ENCODE data around the gene PDE2A.
A peak's percentile ranks its signal among the peaks of the same experiment; 100 is the strongest.

PDE2A gene

GRCh38 chr11:72641522-72642042 lies 32.6 kb downstream of the PDE2A start:
- H3K4me1 ChIP-seq = peaks cover 2% of the 10 kb centered on the region; the same call in 1 of the 2 replicates
- TF ChIP-seq Cebpa-rat (IDR thresholded peaks at IDR 0.05) = no peak
- H3K36me3 ChIP-seq = no peaks in the 10 kb centered on the region
- 0 out of 2 replicates have a peak, but pooled peaks cover 15% of the 10 kb centered on the region for H4K20me1 ChIP-seq
- peaks cover 42% of the 10 kb centered on the region for H3K27me3 ChIP-seq
- H3K27ac ChIP-seq = no peak overlapping the region
- no peak overlapping the region for H3K4me2 ChIP-seq
- peak overlapping the region; percentile 62; the same call in 1 of the 2 replicates for H3K4me3 ChIP-seq
- H3K9me3 ChIP-seq = no peaks in the 10 kb centered on the region
- H3K9ac ChIP-seq = no peak overlapping the region

- no peaks in the 10 kb centered on the region for H3K36me3 ChIP-seq
- 0 out of 2 replicates have a peak, but pooled peaks cover 15% of the 10 kb centered on the region for H4K20me1 ChIP-seq
- H3K4me3 ChIP-seq = no peak overlapping the region
- H3K9ac ChIP-seq = no peak overlapping the region
- peaks cover 56% of the 10 kb centered on the region for H3K27me3 ChIP-seq
- no peak overlapping the region for H3K4me2 ChIP-seq
- no peak for TF ChIP-seq Cebpa-rat (IDR thresholded peaks at IDR 0.05)
- no peak overlapping the region for H3K27ac ChIP-seq
- peaks cover 14% of the 10 kb centered on the region for H3K4me1 ChIP-seq
- no peaks in the 10 kb centered on the region for H3K9me3 ChIP-seq
These were observed 34.5 kb downstream of the PDE2A start for GRCh38 chr11:72639502-72640375.

- Histone ChIP-seq H3K27me3 (peaks cover 55% of the 10 kb centered on the region), H4K20me1 (peaks cover 15% of the 10 kb centered on the region; the same call in 1 of the 2 replicates), H3K4me2 (no peak overlapping the region), H3K4me1 (peaks cover 14% of the 10 kb centered on the region), H3K9me3 (no peaks in the 10 kb centered on the region), H3K4me3 (no peak overlapping the region), H3K9ac (no peak overlapping the region), H3K36me3 (no peaks in the 10 kb centered on the region), H3K27ac (no peak overlapping the region)
- TF ChIP-seq Cebpa-rat (IDR thresholded peaks at IDR 0.05) = no peak
These were observed 36.3 kb downstream of the PDE2A start for GRCh38 chr11:72637926-72638325.

- Histone ChIP-seq H4K20me1 (peaks cover 15% of the 10 kb centered on the region; the same call in 1 of the 2 replicates), H3K27me3 (peaks cover 48% of the 10 kb centered on the region), H3K36me3 (no peaks in the 10 kb centered on the region), H3K9me3 (no peaks in the 10 kb centered on the region), H3K4me2 (no peak overlapping the region), H3K4me1 (peaks cover 14% of the 10 kb centered on the region), H3K9ac (no peak overlapping the region), H3K4me3 (no peak overlapping the region), H3K27ac (no peak overlapping the region)
- TF ChIP-seq Cebpa-rat (IDR thresholded peaks at IDR 0.05) = no peak
These were observed 37.0 kb downstream of the PDE2A start for GRCh38 chr11:72637198-72637597.

DNA sequence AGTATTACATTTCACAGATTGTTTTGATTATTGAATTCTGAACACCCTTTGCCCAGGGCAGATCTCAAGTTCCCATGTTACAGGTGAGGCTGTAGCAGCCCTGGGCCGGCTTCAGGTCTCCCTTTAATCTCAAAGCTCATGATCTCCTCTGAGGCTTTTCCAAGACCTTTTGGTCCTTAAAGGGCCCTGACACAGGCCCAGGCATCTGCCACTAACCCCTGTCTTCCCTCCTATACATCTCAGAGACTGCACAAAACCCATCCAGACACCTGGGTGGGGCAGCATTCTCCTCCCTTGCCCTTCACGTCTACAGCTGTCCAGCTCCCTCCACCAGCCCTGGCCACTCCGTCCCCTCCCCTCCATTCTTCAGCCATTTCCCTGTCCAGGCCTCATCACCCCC lies 37.8 kb downstream of the PDE2A start:
- H3K27ac ChIP-seq = no peak overlapping the region
- peak overlapping the region; percentile 47 for H3K4me2 ChIP-seq
- H3K4me1 ChIP-seq = peaks cover 14% of the 10 kb centered on the region
- peaks cover 8% of the 10 kb centered on the region; the same call in 1 of the 2 replicates for H4K20me1 ChIP-seq
- H3K9me3 ChIP-seq = no peaks in the 10 kb centered on the region
- TF ChIP-seq Cebpa-rat (IDR thresholded peaks at IDR 0.05) = no peak
- peaks cover 40% of the 10 kb centered on the region for H3K27me3 ChIP-seq
- H3K4me3 ChIP-seq = no peak overlapping the region
- H3K9ac ChIP-seq = no peak overlapping the region
- no peaks in the 10 kb centered on the region for H3K36me3 ChIP-seq

DNA sequence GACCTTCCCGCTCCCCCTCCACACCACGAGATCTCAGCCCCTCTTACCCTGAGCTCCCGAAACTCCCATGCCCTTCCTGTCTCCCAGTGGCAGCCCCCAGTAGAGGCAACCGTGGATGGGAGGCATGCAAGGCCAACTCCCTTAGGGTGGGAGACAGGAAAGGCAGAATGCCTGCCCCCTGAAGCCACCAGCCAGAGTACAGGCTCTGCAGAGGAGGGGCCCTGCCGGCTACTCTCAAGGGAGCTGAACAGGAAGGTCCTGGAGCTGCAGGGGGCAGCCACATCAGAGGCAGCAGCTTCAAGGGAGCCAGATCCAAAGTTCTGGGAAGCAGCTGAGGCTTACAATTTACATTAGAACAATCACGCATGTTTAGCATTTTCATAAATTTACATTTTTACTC lies 38.3 kb downstream of the PDE2A start:
- no peak overlapping the region for H3K27ac ChIP-seq
- no peak overlapping the region for H3K4me3 ChIP-seq
- no peak for TF ChIP-seq Cebpa-rat (IDR thresholded peaks at IDR 0.05)
- no peak overlapping the region for H3K9ac ChIP-seq
- peaks cover 4% of the 10 kb centered on the region; the same call in 1 of the 2 replicates for H4K20me1 ChIP-seq
- H3K36me3 ChIP-seq = no peaks in the 10 kb centered on the region
- H3K4me2 ChIP-seq = peak overlapping the region; percentile 47
- H3K9me3 ChIP-seq = no peaks in the 10 kb centered on the region
- H3K4me1 ChIP-seq = peaks cover 14% of the 10 kb centered on the region
- peaks cover 35% of the 10 kb centered on the region for H3K27me3 ChIP-seq

GRCh38 chr11:72635309-72635915 lies 38.8 kb downstream of the PDE2A start:
- Histone ChIP-seq H3K27me3 (peaks cover 30% of the 10 kb centered on the region), H3K9me3 (no peaks in the 10 kb centered on the region), H3K4me1 (peaks cover 14% of the 10 kb centered on the region), H3K4me2 (peak overlapping the region; percentile 47), H4K20me1 (no peaks in the 10 kb centered on the region; the same call in 1 of the 2 replicates), H3K9ac (no peak overlapping the region), H3K36me3 (no peaks in the 10 kb centered on the region), H3K4me3 (no peak overlapping the region), H3K27ac (no peak overlapping the region)
- TF ChIP-seq Cebpa-rat (IDR thresholded peaks at IDR 0.05) = no peak

- Histone ChIP-seq H3K4me2 (no peak overlapping the region), H3K27ac (no peak overlapping the region), H3K9ac (no peak overlapping the region), H3K9me3 (no peaks in the 10 kb centered on the region), H3K36me3 (no peaks in the 10 kb centered on the region), H4K20me1 (no peaks in the 10 kb centered on the region; the same call in 1 of the 2 replicates), H3K4me1 (peaks cover 14% of the 10 kb centered on the region), H3K4me3 (no peak overlapping the region), H3K27me3 (peaks cover 23% of the 10 kb centered on the region; the same call in 1 of the 2 replicates)
- no peak for TF ChIP-seq Cebpa-rat (IDR thresholded peaks at IDR 0.05)
These were observed 39.6 kb downstream of the PDE2A start for GRCh38 chr11:72634472-72635095.

- Histone ChIP-seq H3K9ac (no peak overlapping the region), H3K4me1 (peaks cover 14% of the 10 kb centered on the region), H3K4me2 (no peak overlapping the region), H3K27ac (no peak overlapping the region), H3K9me3 (no peaks in the 10 kb centered on the region), H4K20me1 (no peaks in the 10 kb centered on the region; the same call in 1 of the 2 replicates), H3K27me3 (peaks cover 20% of the 10 kb centered on the region; the same call in 1 of the 2 replicates), H3K36me3 (no peaks in the 10 kb centered on the region), H3K4me3 (no peak overlapping the region)
- no peak for TF ChIP-seq Cebpa-rat (IDR thresholded peaks at IDR 0.05)
These were observed 40.2 kb downstream of the PDE2A start for GRCh38 chr11:72634016-72634415.

All from BLaER1 (cell line).